Measurements from ENCODE around the gene RDX. TPM values are rescaled to one million over a fixed set of nuclear protein-coding genes. Genes with fewer than 3 reads are reported as not detected.

RDX gene
- total and polyA plus RNA-seq, 9 of the 15 experiments (the other 6 are each of a cell fraction or from before 2014, with no cell fraction given), result 35.6 to 62.1 (median 54.3) TPM

DNA sequence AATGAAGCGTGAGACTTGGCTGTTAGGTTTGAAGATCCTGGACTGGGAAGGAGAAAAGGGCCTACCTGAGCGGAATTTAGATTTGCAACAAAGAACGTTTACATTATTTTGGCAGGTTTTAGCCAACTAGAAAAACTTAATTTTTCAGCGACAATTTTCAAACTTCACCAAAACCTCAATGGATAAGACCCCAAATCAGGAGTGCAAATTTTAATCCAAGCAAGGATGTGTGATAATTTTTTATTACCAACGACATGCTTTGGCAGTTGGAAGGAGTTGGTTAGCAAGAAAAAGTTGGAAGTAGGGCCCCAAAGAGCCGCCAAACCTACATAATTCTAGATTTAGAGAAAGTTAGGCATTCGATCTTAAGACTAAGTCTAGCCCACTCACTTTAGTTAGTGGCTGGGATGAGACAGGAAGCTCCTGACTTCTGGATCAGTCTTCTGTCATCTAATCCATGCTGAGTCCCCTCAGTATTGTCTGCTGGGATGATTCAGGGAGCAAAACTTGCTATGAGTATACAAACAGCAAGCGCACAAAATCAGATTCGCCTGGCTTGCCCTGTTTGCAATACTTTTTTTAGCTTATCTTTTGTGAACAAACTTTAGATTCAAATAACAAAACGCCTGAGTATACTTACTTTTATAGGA, 787 bp upstream of the RDX start:
- H3K27ac ChIP-seq (ENCODE audit: extremely low read depth, low read depth, low read length), result peak overlapping the region; percentile 96
- peak; percentile 33; the same call in 1 of the 2 replicates for TF ChIP-seq DPF2 (IDR thresholded peaks at IDR 0.05)
- TF ChIP-seq, protein P1, sequence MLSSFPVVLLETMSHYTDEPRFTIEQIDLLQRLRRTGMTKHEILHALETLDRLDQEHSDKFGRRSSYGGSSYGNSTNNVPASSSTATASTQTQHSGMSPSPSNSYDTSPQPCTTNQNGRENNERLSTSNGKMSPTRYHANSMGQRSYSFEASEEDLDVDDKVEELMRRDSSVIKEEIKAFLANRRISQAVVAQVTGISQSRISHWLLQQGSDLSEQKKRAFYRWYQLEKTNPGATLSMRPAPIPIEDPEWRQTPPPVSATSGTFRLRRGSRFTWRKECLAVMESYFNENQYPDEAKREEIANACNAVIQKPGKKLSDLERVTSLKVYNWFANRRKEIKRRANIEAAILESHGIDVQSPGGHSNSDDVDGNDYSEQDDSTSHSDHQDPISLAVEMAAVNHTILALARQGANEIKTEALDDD (IDR thresholded peaks at IDR 0.05), result 0 out of 2 replicates have a peak, but pooled peaks have one; percentile 22
- TF ChIP-seq, protein P2, sequence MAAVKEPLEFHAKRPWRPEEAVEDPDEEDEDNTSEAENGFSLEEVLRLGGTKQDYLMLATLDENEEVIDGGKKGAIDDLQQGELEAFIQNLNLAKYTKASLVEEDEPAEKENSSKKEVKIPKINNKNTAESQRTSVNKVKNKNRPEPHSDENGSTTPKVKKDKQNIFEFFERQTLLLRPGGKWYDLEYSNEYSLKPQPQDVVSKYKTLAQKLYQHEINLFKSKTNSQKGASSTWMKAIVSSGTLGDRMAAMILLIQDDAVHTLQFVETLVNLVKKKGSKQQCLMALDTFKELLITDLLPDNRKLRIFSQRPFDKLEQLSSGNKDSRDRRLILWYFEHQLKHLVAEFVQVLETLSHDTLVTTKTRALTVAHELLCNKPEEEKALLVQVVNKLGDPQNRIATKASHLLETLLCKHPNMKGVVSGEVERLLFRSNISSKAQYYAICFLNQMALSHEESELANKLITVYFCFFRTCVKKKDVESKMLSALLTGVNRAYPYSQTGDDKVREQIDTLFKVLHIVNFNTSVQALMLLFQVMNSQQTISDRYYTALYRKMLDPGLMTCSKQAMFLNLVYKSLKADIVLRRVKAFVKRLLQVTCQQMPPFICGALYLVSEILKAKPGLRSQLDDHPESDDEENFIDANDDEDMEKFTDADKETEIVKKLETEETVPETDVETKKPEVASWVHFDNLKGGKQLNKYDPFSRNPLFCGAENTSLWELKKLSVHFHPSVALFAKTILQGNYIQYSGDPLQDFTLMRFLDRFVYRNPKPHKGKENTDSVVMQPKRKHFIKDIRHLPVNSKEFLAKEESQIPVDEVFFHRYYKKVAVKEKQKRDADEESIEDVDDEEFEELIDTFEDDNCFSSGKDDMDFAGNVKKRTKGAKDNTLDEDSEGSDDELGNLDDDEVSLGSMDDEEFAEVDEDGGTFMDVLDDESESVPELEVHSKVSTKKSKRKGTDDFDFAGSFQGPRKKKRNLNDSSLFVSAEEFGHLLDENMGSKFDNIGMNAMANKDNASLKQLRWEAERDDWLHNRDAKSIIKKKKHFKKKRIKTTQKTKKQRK (IDR thresholded peaks at IDR 0.05; ENCODE audit: borderline replicate concordance, low read depth, low read length), result no peak
- CTCF ChIA-PET (ENCODE audit: low intra/inter-chr PET ratio), result no interaction called here

More for the DNA sequence above, 787 bp upstream of the RDX start:
- in situ Hi-C loops (cut with MboI), result no loop called here
- Histone ChIP-seq H3K36me3 (ENCODE audit: control insufficient read depth, insufficient read depth, low read length) (no peaks in the 10 kb centered on the region; the same call in 2 of the 3 replicates), H3K4me3 (peak overlapping the region; percentile 99), H4K20me1 (replicated peaks; ENCODE audit: control insufficient read depth, insufficient read depth, low read length) (peaks cover 6% of the 10 kb centered on the region; the same call in 1 of the 2 replicates), H3K9me1 (ENCODE audit: control insufficient read depth, insufficient read depth, low read length) (no peaks in the 10 kb centered on the region), H3K27me3 (ENCODE audit: control insufficient read depth in 2 of 2, insufficient read depth in 2 of 2, low read length in 2 of 2) (no peaks in the 10 kb centered on the region), H3K79me2 (ENCODE audit: control insufficient read depth, insufficient read depth, low read length) (peaks cover 42% of the 10 kb centered on the region), H2AFZ (ENCODE audit: low read depth, low read length) (peak overlapping the region; percentile 91), H3K9ac (ENCODE audit: insufficient read depth in 1 of 2, low read depth in 2 of 2, low read length in 2 of 2) (peak overlapping the region; percentile 78 to 93), H3K9me3 (replicated peaks; ENCODE audit: control insufficient read depth, insufficient read depth, low read depth, low read length) (no peaks in the 10 kb centered on the region), H3K4me2 (ENCODE audit: insufficient read depth, low read length) (peak overlapping the region; percentile 84), H3K4me1 (replicated peaks in 1 of 2; ENCODE audit: control insufficient read depth in 2 of 2, insufficient read depth in 2 of 2, low read length in 2 of 2) (peaks cover 13 to 25% of the 10 kb centered on the region in 2 experiments)
- no peak for FAIRE-seq
- intact Hi-C loops (cut with micrococcal nuclease), result loop anchor here (2.0 to 5.0 kb wide), 5 partner anchors 60 to 230 kb away; no protein-coding TSS in a partner anchor
- POLR2A ChIA-PET, result interaction anchor here (0.9 to 1.8 kb wide), 3 partner anchors 10 to 47 kb away, joined by 3 to 5 read pairs (median 4); no protein-coding TSS in a partner anchor
- DNase-seq (ENCODE audit: extremely low read depth in 1 of 4, low spot score in 3 of 4), result peak in 2 of 4 experiments; percentile 18 to 35
- no peak for ATAC-seq
- BruUV-seq (replicated peaks), result TSS peak; percentile 90
- WGBS (ENCODE audit: insufficient coverage, low coverage, missing lambda C conversion rate), result 4% methylated on average over 10 of the region's 10 CpGs

Measured in K562 (cell line).